ACC112 (cell line): ENCODE measurements around the gene WDR77.

Source experiments
- H2AFZ ChIP-seq: fragments of 200-600 bp; sonication (generic); one replicate; pipeline ENCODE4 v1.6.0; 2017; ENCODE audit warnings: antibody characterized with exemption, low read length; ENCODE audit not compliant: unreplicated experiment
- H3K27ac ChIP-seq: fragments of 200-600 bp; sonication (generic); 2 replicates; pipeline ENCODE4 v1.5.1; 2014; ENCODE audit warnings: low read depth, mild to moderate bottlenecking, antibody characterized with exemption, low read length, moderate library complexity
- H3K27me3 ChIP-seq: fragments of 200-600 bp; sonication (generic); 2 replicates; pipeline ENCODE4 v1.6.1; 2014; ENCODE audit warnings: mild to moderate bottlenecking, antibody characterized with exemption, low read length, moderate library complexity, mixed read lengths; ENCODE audit not compliant: insufficient read depth
- H3K36me3 ChIP-seq: fragments of 200-600 bp; sonication (generic); 2 replicates; pipeline ENCODE4 v1.6.1; 2016; ENCODE audit warnings: mild to moderate bottlenecking, antibody characterized with exemption, low read length, moderate library complexity, mixed read lengths; ENCODE audit not compliant: insufficient read depth
- H3K4me1 ChIP-seq: fragments of 200-600 bp; sonication (generic); one replicate; pipeline ENCODE4 v1.6.1; 2016; ENCODE audit warnings: low read length, mixed read lengths; ENCODE audit not compliant: insufficient read depth, unreplicated experiment, control insufficient read depth
- H3K4me3 ChIP-seq: fragments of 200-600 bp; sonication (generic); 2 replicates; pipeline ENCODE4 v1.5.1; 2014; ENCODE audit warnings: mild to moderate bottlenecking, low read depth, low read length
- H3K79me2 ChIP-seq: fragments of 200-600 bp; sonication (generic); one replicate; pipeline ENCODE4 v1.6.0; 2016; ENCODE audit warnings: low read length; ENCODE audit not compliant: control insufficient read depth, unreplicated experiment, insufficient read depth

Gene WDR77

GRCh38 chr1:111453706-111454105 lies 4.7 kb upstream of the WDR77 start:
- peaks cover 25% of the 10 kb centered on the region for H3K36me3 ChIP-seq
- H3K79me2 ChIP-seq: peaks cover 53% of the 10 kb centered on the region
- H3K27ac ChIP-seq: no peak overlapping the region

GRCh38 chr1:111452581-111452980 lies 3.5 kb upstream of the WDR77 start:
- peaks cover 19% of the 10 kb centered on the region for H3K36me3 ChIP-seq
- H2AFZ ChIP-seq: no peak overlapping the region
- no peaks in the 10 kb centered on the region for H3K27me3 ChIP-seq
- H3K79me2 ChIP-seq: peaks cover 64% of the 10 kb centered on the region
- peaks cover 17% of the 10 kb centered on the region for H3K4me1 ChIP-seq
- H3K27ac ChIP-seq: no peak overlapping the region
- H3K4me3 ChIP-seq: no peak overlapping the region

More at GRCh38 chr1:111453706-111454105, 4.7 kb upstream of the WDR77 start:
- Histone ChIP-seq H3K27me3 (no peaks in the 10 kb centered on the region), H2AFZ (no peak overlapping the region), H3K4me3 (no peak overlapping the region), H3K4me1 (peaks cover 13% of the 10 kb centered on the region)

GRCh38 chr1:111450185-111450584 lies 1.1 kb upstream of the WDR77 start:
- Histone ChIP-seq H3K4me3 (peak overlapping the region; percentile 96), H3K4me1 (peaks cover 29% of the 10 kb centered on the region), H3K36me3 (peaks cover 18% of the 10 kb centered on the region), H3K27ac (no peak overlapping the region; the same call in 1 of the 2 replicates), H2AFZ (no peak overlapping the region), H3K27me3 (no peaks in the 10 kb centered on the region), H3K79me2 (peaks cover 85% of the 10 kb centered on the region)

GRCh38 chr1:111449703-111450017 lies 604 bp upstream of the WDR77 start:
- Histone ChIP-seq H2AFZ (peak overlapping the region; percentile 81), H3K79me2 (peaks cover 82% of the 10 kb centered on the region), H3K36me3 (peaks cover 22% of the 10 kb centered on the region), H3K27me3 (no peaks in the 10 kb centered on the region), H3K27ac (peak overlapping the region; percentile 61; the same call in 1 of the 2 replicates), H3K4me3 (peak overlapping the region; percentile 96), H3K4me1 (peaks cover 29% of the 10 kb centered on the region)

GRCh38 chr1:111448482-111448917 lies 556 bp downstream of the WDR77 start:
- Histone ChIP-seq H3K27ac (no peak overlapping the region), H3K4me1 (peaks cover 29% of the 10 kb centered on the region), H3K79me2 (peaks cover 70% of the 10 kb centered on the region), H3K27me3 (no peaks in the 10 kb centered on the region), H2AFZ (peak overlapping the region; percentile 80), H3K4me3 (peak overlapping the region; percentile 96), H3K36me3 (peaks cover 19% of the 10 kb centered on the region)

- H3K27ac ChIP-seq: no peak overlapping the region
- H3K4me1 ChIP-seq: peaks cover 29% of the 10 kb centered on the region
- peaks cover 58% of the 10 kb centered on the region for H3K79me2 ChIP-seq
- no peak overlapping the region for H2AFZ ChIP-seq
- H3K27me3 ChIP-seq: no peaks in the 10 kb centered on the region
- peaks cover 25% of the 10 kb centered on the region for H3K36me3 ChIP-seq
- H3K4me3 ChIP-seq: peak overlapping the region; percentile 96
Measured at GRCh38 chr1:111446967-111447892, 1.8 kb downstream of the WDR77 start.

- H2AFZ ChIP-seq: no peak overlapping the region
- H3K79me2 ChIP-seq: peaks cover 56% of the 10 kb centered on the region
- no peak overlapping the region for H3K27ac ChIP-seq
- peaks cover 27% of the 10 kb centered on the region for H3K36me3 ChIP-seq
- no peak overlapping the region; the same call in 1 of the 2 replicates for H3K4me3 ChIP-seq
- peaks cover 29% of the 10 kb centered on the region for H3K4me1 ChIP-seq
- H3K27me3 ChIP-seq: no peaks in the 10 kb centered on the region
Measured at GRCh38 chr1:111446546-111446945, 2.5 kb downstream of the WDR77 start.

- Histone ChIP-seq H3K79me2 (peaks cover 33% of the 10 kb centered on the region), H3K4me1 (peaks cover 16% of the 10 kb centered on the region), H3K27me3 (no peaks in the 10 kb centered on the region), H3K36me3 (peaks cover 24% of the 10 kb centered on the region), H3K27ac (no peak overlapping the region), H2AFZ (no peak overlapping the region), H3K4me3 (no peak overlapping the region)
Measured at GRCh38 chr1:111444031-111444430, 5.0 kb downstream of the WDR77 start.

GRCh38 chr1:111442457-111442856 lies 6.6 kb downstream of the WDR77 start:
- Histone ChIP-seq H3K36me3 (peaks cover 33% of the 10 kb centered on the region), H3K27me3 (no peaks in the 10 kb centered on the region), H3K4me1 (peaks cover 11% of the 10 kb centered on the region), H3K4me3 (no peak overlapping the region), H3K79me2 (peaks cover 19% of the 10 kb centered on the region), H3K27ac (no peak overlapping the region), H2AFZ (no peak overlapping the region)

GRCh38 chr1:111441573-111442192 lies 7.4 kb downstream of the WDR77 start:
- no peaks in the 10 kb centered on the region for H3K27me3 ChIP-seq
- no peak overlapping the region for H3K4me3 ChIP-seq
- peaks cover 28% of the 10 kb centered on the region for H3K36me3 ChIP-seq
- H3K79me2 ChIP-seq: peaks cover 12% of the 10 kb centered on the region
- no peak overlapping the region for H3K27ac ChIP-seq
- peaks cover 10% of the 10 kb centered on the region for H3K4me1 ChIP-seq
- H2AFZ ChIP-seq: no peak overlapping the region
